Neural progenitor cell (in vitro differentiated cells): ENCODE results near the gene PODXL2. TPM values are rescaled to one million over a fixed set of nuclear protein-coding genes. Genes with fewer than 3 reads are reported as not detected.

Experiments
- DNase-seq: peaks from one replicate; pipeline ENCODE4 v3.0.0-alpha.2; 2016; ENCODE audit warnings: low spot score
- H2AFZ ChIP-seq: fragments of 200-600 bp; sonication (generic); replicated peaks from 2 replicates; pipeline ENCODE4 v1.6.1; 2016; ENCODE audit warnings: antibody characterized with exemption
- H3F3A ChIP-seq: fragments of 200-600 bp; sonication (generic); 2 replicates; pipeline ENCODE4 v1.6.1; 2016; ENCODE audit warnings: antibody characterized with exemption, low read depth
- H3K27ac ChIP-seq: fragments of 200-600 bp; sonication (generic); 2 replicates; pipeline ENCODE4 v1.5.1; 2016; ENCODE audit warnings: mild to moderate bottlenecking
- H3K27me3 ChIP-seq: fragments of 200-600 bp; sonication (generic); 2 replicates; pipeline ENCODE4 v1.6.1; 2016; ENCODE audit warnings: mild to moderate bottlenecking, moderate library complexity
- H3K36me3 ChIP-seq: fragments of 200-600 bp; sonication (generic); 2 replicates; pipeline ENCODE4 v1.5.1; 2016
- H3K4me1 ChIP-seq: fragments of 200-600 bp; sonication (generic); 2 replicates; pipeline ENCODE4 v1.6.1; 2016; ENCODE audit warnings: mixed run types
- H3K4me2 ChIP-seq: fragments of 200-600 bp; sonication (generic); 2 replicates; pipeline ENCODE4 v1.6.1; 2016
- H3K4me3 ChIP-seq: fragments of 200-600 bp; sonication (generic); 2 replicates; pipeline ENCODE4 v1.5.1; 2016
- H3K79me2 ChIP-seq: fragments of 200-600 bp; sonication (generic); 2 replicates; pipeline ENCODE4 v1.6.1; 2016; ENCODE audit warnings: low read depth
- H3K9ac ChIP-seq: fragments of 200-600 bp; sonication (generic); 2 replicates; pipeline ENCODE4 v1.6.1; 2016
- H3K9me3 ChIP-seq: fragments of 200-600 bp; sonication (generic); 2 replicates; pipeline ENCODE4 v1.5.1; 2016; ENCODE audit warnings: low read depth
- H4K20me1 ChIP-seq: fragments of 200-600 bp; sonication (generic); 2 replicates; pipeline ENCODE4 v1.6.1; 2016; ENCODE audit warnings: low read depth
- H3K27ac Mint-ChIP-seq: 3 replicates; pipeline ENCODE4 v1.8.0; 2021; ENCODE audit warnings: mixed read lengths
- H3K27me3 Mint-ChIP-seq: 2 replicates; pipeline ENCODE4 v1.8.0; 2022; ENCODE audit warnings: low read depth, mild to moderate bottlenecking, inconsistent platforms, moderate library complexity, mixed read lengths; ENCODE audit not compliant: insufficient read depth
- H3K36me3 Mint-ChIP-seq: 3 replicates; pipeline ENCODE4 v1.8.0; 2021; ENCODE audit warnings: mixed read lengths
- H3K4me1 Mint-ChIP-seq: 3 replicates; pipeline ENCODE4 v1.8.0; 2021; ENCODE audit warnings: mixed read lengths
- H3K4me3 Mint-ChIP-seq: 3 replicates; pipeline ENCODE4 v1.8.0; 2021; ENCODE audit warnings: mild to moderate bottlenecking, moderate library complexity, mixed read lengths
- H3K9me3 Mint-ChIP-seq: 3 replicates; pipeline ENCODE4 v1.8.0; 2020; ENCODE audit warnings: mixed read lengths
- CTCF ChIP-seq: fragments of 200-600 bp; sonication (generic); IDR thresholded peaks from 2 replicates; pipeline ENCODE4 v1.5.1; 2017; ENCODE audit warnings: antibody characterized with exemption, mild to moderate bottlenecking
- EZH2 ChIP-seq: fragments of 200-600 bp; sonication (generic); IDR thresholded peaks from 2 replicates; pipeline ENCODE4 v1.6.1; 2017; ENCODE audit warnings: antibody characterized with exemption, mild to moderate bottlenecking, moderate library complexity
- EZH2phosphoT487 ChIP-seq: fragments of 200-600 bp; sonication (generic); IDR thresholded peaks from 2 replicates; pipeline ENCODE4 v1.6.1; 2017; ENCODE audit warnings: antibody characterized with exemption
- total RNA-seq: library from RNA; depleted of rRNA; stranded (reverse); fragments of >200 nt; gene quantifications from 2 replicates; pipeline ENCODE4 v1.2.3, GENCODE V29; 2015; ENCODE audit warnings: low replicate concordance

Gene PODXL2
- total RNA-seq, 1 donor from 2014 or later: 18.4 TPM

- H3F3A ChIP-seq: peaks cover 3% of the 10 kb centered on the region
- no peak overlapping the region for H3K9ac ChIP-seq
- TF ChIP-seq EZH2: no peak
- no peak for TF ChIP-seq EZH2phosphoT487
- TF ChIP-seq CTCF: no peak
- H3K4me2 ChIP-seq: peak overlapping the region; percentile 94
- H3K4me3 ChIP-seq: peak overlapping the region; percentile 72
- peaks cover 29% of the 10 kb centered on the region for H3K4me1 ChIP-seq
- H3K9me3 ChIP-seq: no peaks in the 10 kb centered on the region
- Mint-ChIP-seq H3K27ac (no peak overlapping the region), H3K36me3 (peaks cover 16% of the 10 kb centered on the region), H3K9me3 (no peaks in the 10 kb centered on the region), H3K27me3 (peaks cover 11% of the 10 kb centered on the region), H3K4me1 (peaks cover 34% of the 10 kb centered on the region), H3K4me3 (peak overlapping the region; percentile 89)
- peaks cover 41% of the 10 kb centered on the region for H3K79me2 ChIP-seq
- H3K36me3 ChIP-seq: peaks cover 8% of the 10 kb centered on the region
- H3K27ac ChIP-seq: no peak overlapping the region
- DNase-seq: no peak
- H2AFZ ChIP-seq: no peak overlapping the region
- H3K27me3 ChIP-seq: no peaks in the 10 kb centered on the region
- peaks cover 13% of the 10 kb centered on the region for H4K20me1 ChIP-seq
These were observed 31.8 kb upstream of the PODXL2 start for GRCh38 chr3:127597020-127597771.

GRCh38 chr3:127598841-127599570 lies 30.0 kb upstream of the PODXL2 start:
- H3K9ac ChIP-seq: peak overlapping the region; percentile 98
- peaks cover 59% of the 10 kb centered on the region for H3K79me2 ChIP-seq
- peaks cover 31% of the 10 kb centered on the region for H4K20me1 ChIP-seq
- peaks cover 3% of the 10 kb centered on the region for H3F3A ChIP-seq
- TF ChIP-seq EZH2: no peak
- no peak for TF ChIP-seq CTCF
- TF ChIP-seq EZH2phosphoT487: no peak
- Mint-ChIP-seq H3K9me3 (no peaks in the 10 kb centered on the region), H3K27ac (peak overlapping the region; percentile 95), H3K27me3 (peaks cover 7% of the 10 kb centered on the region), H3K36me3 (peaks cover 24% of the 10 kb centered on the region), H3K4me3 (peak overlapping the region; percentile 89), H3K4me1 (peaks cover 40% of the 10 kb centered on the region)
- H3K36me3 ChIP-seq: peaks cover 8% of the 10 kb centered on the region
- peak overlapping the region; percentile 72 for H3K4me3 ChIP-seq
- H3K27me3 ChIP-seq: no peaks in the 10 kb centered on the region
- peak overlapping the region; percentile 79 for H3K27ac ChIP-seq
- H3K4me1 ChIP-seq: peaks cover 29% of the 10 kb centered on the region
- DNase-seq: no peak
- H3K4me2 ChIP-seq: peak overlapping the region; percentile 94
- H2AFZ ChIP-seq: no peak overlapping the region
- no peaks in the 10 kb centered on the region for H3K9me3 ChIP-seq

- H3K36me3 ChIP-seq: peaks cover 8% of the 10 kb centered on the region
- peak overlapping the region; percentile 72 for H3K4me3 ChIP-seq
These were observed 28.1 kb upstream of the PODXL2 start for GRCh38 chr3:127600749-127601456.

More at GRCh38 chr3:127600749-127601456, 28.1 kb upstream of the PODXL2 start:
- Histone ChIP-seq H4K20me1 (peaks cover 46% of the 10 kb centered on the region), H3K9ac (peak overlapping the region; percentile 98), H3F3A (peaks cover 3% of the 10 kb centered on the region), H3K27me3 (no peaks in the 10 kb centered on the region), H2AFZ (no peak overlapping the region), H3K9me3 (no peaks in the 10 kb centered on the region), H3K79me2 (peaks cover 67% of the 10 kb centered on the region), H3K4me2 (peak overlapping the region; percentile 94), H3K27ac (no peak overlapping the region), H3K4me1 (peaks cover 29% of the 10 kb centered on the region)
- H3K9me3 Mint-ChIP-seq: no peaks in the 10 kb centered on the region
- no peak for DNase-seq
- peaks cover 40% of the 10 kb centered on the region for H3K4me1 Mint-ChIP-seq
- no peak overlapping the region for H3K27ac Mint-ChIP-seq
- peaks cover 31% of the 10 kb centered on the region for H3K36me3 Mint-ChIP-seq
- TF ChIP-seq EZH2phosphoT487: no peak
- no peak for TF ChIP-seq EZH2
- no peak for TF ChIP-seq CTCF
- peak overlapping the region; percentile 52 for H3K4me3 Mint-ChIP-seq
- H3K27me3 Mint-ChIP-seq: peaks cover 4% of the 10 kb centered on the region
